GM18499 (cell line): ENCODE data around the gene IKZF2.

ENCODE experiments used
- ATAC-seq: cut with Tn5 transposase; IDR thresholded peaks from one replicate; pipeline ENCODE4 v1.9.1; 2021; ENCODE audit warnings: moderate number of reproducible peaks; ENCODE audit not compliant: insufficient read depth, unreplicated experiment

The IKZF2 gene

GRCh38 chr2:213151437-213152064 is at the start of gene IKZF2:
Gene IKZF2, minus strand, starts transcription at chr2:213151612. Its CDS starts 2,983 bp downstream, at chr2:213148629.
- peak; percentile 43 for ATAC-seq

GRCh38 chr2:213199871-213200270 is 48.5 kb upstream of the IKZF2 start:
- no peak for ATAC-seq

- no peak for ATAC-seq
These were observed 37.8 kb upstream of the IKZF2 start for GRCh38 chr2:213189001-213189899.

GRCh38 chr2:213188533-213188867 is 37.1 kb upstream of the IKZF2 start:
- ATAC-seq, result no peak

- no peak for ATAC-seq
These were observed 36.6 kb upstream of the IKZF2 start for GRCh38 chr2:213187833-213188532.

GRCh38 chr2:213187386-213187785 is 36.0 kb upstream of the IKZF2 start:
- no peak for ATAC-seq

- peak; percentile 93 for ATAC-seq
These were observed 33.9 kb upstream of the IKZF2 start for GRCh38 chr2:213185147-213185822.

GRCh38 chr2:213181712-213182111 is 30.3 kb upstream of the IKZF2 start:
- no peak for ATAC-seq

GRCh38 chr2:213177679-213178078 is 26.3 kb upstream of the IKZF2 start:
- ATAC-seq, result no peak

GRCh38 chr2:213175673-213176247 is 24.3 kb upstream of the IKZF2 start:
- ATAC-seq, result no peak

- no peak for ATAC-seq
These were observed 21.2 kb upstream of the IKZF2 start for GRCh38 chr2:213172641-213173040.

- no peak for ATAC-seq
These were observed 19.7 kb upstream of the IKZF2 start for GRCh38 chr2:213171147-213171546.

- ATAC-seq, result no peak
These were observed 16.0 kb upstream of the IKZF2 start for GRCh38 chr2:213167271-213167930.

GRCh38 chr2:213166109-213166508 is 14.7 kb upstream of the IKZF2 start:
- peak; percentile 99 for ATAC-seq

GRCh38 chr2:213164263-213164662 is 12.9 kb upstream of the IKZF2 start:
- no peak for ATAC-seq

- no peak for ATAC-seq
These were observed 11.2 kb upstream of the IKZF2 start for GRCh38 chr2:213162516-213163118.

- no peak for ATAC-seq
These were observed 10.5 kb upstream of the IKZF2 start for GRCh38 chr2:213161759-213162515.

GRCh38 chr2:213159768-213160167 is 8.4 kb upstream of the IKZF2 start:
- no peak for ATAC-seq

- peak; percentile 61 for ATAC-seq
These were observed 5.8 kb upstream of the IKZF2 start for GRCh38 chr2:213157242-213157641.
